GM19351 (cell line): ENCODE measurements around the gene MAMDC2.
"Not testable (repeated sequence)": the region's sequence is repeated elsewhere in the genome, so short reads cannot be mapped to it uniquely, and the experiment has no call there.

ENCODE experiments used
- ATAC-seq: cut with Tn5 transposase; IDR thresholded peaks from one replicate; pipeline ENCODE4 v1.9.1; 2021; ENCODE audit warnings: mild to moderate bottlenecking, moderate library complexity; ENCODE audit not compliant: unreplicated experiment

MAMDC2 gene

DNA sequence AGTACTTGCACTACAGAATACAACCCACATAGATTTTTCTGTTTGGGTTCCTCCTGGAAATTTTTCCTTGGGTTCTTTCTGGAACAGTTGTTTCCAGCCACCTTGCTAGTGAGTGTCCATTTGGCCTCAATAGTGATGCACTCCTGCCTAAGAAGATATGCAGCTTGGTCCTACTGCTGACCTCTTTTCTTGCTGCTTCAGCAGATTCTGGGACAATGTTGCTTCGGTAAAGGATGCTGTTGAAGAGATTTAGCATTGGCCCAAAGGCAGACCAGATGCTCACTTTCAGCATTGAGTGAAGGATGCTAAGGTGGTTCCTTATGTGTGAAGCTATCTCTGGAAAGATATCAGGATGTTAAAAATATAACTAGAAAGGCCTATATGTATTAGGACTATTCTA lies 128.9 kb downstream of the MAMDC2 start:
- ATAC-seq: no peak

DNA sequence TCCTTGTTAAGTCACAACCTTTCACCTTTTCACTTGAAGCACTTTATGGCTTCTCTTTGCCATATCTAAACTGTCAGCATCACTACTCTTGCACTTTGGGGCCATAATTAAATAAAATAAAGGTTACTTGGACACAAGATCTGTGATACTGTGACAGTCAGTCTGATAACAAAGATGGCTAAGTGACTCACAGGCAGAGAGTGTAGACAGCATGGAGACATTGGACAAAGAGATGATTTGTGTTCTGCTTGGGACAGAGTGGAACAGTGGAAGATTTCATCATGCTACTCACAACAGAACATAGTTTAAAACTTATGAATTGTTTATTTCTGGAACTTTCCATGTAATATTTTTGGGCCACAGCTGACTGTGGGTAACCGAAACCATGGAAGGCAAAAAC lies 133.5 kb downstream of the MAMDC2 start:
- ATAC-seq: no peak

DNA sequence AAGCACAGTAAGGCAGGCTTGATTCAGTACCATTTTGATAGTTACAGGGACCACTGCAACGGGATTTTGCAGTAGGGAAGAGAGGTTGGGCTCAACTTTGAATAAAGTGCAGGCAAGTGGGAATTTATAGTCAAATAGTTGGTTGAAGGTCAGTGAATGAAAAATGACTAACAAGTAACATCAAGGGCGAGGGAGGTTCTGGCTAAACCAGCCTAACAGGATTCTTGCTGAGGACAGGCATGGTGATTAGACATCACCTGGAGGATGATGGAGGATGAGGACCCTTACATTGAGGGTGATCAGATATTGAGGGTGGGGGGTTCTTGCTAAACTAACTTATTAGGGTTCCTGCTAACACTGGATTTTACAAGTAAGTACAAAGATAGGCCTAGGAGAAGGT lies 149.1 kb downstream of the MAMDC2 start:
- no peak for ATAC-seq

DNA sequence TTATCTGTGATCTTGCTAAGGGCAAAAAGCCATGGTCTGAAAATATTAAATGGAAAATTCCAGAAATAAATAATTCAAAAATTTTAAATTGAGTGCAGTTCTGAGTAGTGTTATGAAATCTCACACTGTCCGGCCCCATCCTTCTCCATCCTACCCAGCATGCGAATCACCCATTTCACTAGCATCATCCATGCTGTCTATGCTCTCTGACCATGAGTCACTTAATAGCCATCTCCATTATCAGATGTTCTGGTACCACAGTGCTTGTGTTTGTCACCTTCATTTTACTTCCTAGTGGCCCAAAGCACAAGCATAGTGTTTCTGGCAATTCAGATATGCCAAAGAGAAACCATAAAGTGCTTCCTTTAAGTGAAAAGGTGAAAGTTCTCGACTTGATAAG lies 151.8 kb downstream of the MAMDC2 start:
- no peak for ATAC-seq

DNA sequence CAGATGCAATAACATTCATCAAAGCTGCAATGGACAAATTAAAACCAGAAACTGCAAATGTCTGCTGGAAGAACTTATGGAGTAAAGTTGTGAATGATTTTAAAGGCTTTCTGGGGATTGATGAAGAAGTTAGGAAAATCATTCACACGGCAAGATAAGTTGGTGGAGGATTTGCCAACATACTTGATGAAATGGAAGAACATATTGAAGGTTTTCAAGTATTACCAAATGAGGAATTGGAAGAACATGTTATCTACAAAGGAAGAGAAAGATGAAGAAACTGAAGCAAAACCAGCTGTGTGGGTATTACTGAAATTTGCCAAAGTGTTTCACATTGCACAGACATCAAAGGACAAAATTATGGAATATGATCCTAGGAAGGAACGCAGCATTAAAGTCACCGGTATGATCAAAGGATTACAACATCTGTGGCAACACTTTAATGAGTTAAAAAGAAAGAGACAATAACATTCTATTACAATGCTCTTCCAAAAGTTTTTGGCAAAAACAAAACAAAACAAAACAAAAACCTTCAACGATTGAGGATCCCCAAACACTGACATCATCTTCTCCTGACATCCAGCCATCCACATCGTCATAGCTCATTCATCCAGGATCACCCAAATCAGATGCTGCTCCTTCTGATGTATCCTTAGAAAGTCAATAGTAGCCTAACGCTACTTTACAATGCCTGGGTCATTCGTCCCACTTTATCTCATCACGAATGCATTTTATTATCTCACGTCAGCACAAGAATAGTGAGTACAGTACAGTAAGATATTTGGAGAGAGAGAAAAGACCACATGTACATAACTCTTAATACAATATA lies 153.8 kb downstream of the MAMDC2 start:
- no peak for ATAC-seq

DNA sequence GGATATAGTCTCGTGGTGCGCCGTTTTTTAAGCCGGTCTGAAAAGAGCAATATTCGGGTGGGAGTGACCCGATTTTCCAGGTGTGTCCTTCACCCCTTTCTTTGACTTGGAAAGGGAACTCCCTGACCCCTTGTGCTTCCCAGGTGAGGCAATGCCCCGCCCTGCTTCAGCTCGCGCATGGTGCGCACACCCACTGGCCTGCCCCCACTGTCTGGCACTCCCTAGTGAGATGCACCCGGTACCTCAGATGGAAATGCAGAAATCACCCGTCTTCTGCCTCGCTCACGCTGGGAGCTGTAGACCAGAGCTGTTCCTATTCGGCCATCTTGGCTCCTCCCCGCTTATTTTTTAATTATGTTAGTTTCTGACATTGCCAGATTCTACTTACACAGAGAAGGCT lies 161.1 kb downstream of the MAMDC2 start:
- not testable (repeated sequence) for ATAC-seq

DNA sequence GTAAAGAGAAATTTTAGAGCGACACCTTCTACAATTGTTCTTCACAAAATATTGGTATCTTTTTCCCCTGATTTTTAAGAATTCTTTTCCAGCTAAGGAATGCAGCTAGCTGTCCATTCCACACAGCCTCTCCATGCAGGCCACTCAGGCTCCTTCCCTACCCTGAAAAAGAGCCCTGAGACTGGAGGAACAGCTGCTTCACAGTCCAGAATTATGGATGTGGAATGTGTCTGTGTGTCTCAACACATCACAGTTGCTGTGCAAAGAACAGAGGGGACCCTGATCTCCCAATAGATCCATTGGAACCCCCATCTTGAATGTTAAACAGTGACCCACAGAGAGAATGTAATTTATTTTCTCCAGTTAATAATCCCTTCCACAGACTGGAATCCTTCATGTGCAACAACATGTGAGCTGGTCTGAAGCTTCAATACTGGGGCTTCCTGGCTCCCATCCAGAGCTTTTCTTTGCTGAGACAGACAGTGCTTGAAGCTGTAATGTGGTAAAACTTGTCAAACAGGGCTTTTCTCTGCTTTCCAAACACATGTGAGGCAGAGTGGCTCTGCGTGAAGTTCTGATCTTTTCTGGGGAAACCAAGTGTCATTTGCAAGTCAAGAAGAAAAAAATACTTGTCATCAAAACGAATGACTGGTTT lies 161.8 kb downstream of the MAMDC2 start:
- ATAC-seq: no peak

DNA sequence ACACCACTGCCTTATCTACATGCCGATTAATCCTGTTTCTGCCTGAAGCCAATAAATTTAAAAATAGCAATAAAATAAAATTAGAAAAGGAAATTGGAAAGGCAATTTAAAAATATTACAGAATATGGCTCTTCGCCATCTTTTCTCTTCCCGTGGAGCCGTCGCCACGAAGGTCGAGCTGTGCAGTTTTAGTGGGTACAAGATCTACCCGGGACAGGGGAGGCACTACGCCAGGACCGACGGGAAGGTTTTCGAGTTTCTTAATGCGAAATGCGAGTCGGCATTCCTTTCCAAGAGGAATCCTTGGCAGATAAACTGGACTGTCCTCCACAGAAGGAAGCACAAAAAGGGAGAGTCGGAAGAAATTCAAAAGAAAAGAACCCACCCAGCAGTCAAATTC lies 173.4 kb downstream of the MAMDC2 start:
- ATAC-seq: no peak

DNA sequence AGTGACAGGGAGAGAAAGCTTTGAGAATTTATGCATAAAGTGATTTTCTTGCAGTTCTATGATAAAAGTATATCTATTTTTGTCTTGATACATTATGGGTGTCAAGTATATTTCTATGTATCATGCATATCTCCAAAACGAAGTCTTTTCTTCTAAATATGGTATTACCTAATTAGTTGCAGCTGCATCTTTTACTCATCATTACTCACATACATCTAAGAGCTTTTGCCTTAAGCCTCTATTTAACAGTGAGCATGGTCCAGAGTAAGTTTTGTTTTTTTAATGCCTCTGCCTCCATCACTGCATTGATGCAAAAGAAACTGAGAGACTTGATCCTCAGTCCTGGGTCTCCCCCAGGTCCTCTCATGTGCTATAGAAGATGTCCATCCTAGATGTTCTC lies 175.1 kb downstream of the MAMDC2 start:
- no peak for ATAC-seq

DNA sequence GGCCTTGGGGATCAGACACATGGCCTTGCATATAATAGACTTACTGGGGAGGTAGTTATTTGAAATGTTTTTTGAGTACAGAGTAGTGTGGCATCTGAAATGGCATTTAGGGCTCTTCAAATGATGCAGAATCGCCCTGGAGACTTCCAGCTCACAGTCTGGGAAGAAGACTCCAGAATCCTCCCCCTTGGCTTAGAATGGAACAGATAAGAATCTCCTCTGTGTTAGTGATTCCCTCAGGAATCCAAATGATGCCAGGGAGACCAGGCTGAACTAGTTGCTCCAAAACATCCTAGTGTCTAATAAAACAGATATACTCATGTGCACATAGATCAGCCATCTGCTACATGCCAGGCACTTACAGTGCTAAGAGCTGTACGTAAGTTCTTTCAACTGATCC lies 176.6 kb downstream of the MAMDC2 start:
- ATAC-seq: no peak

DNA sequence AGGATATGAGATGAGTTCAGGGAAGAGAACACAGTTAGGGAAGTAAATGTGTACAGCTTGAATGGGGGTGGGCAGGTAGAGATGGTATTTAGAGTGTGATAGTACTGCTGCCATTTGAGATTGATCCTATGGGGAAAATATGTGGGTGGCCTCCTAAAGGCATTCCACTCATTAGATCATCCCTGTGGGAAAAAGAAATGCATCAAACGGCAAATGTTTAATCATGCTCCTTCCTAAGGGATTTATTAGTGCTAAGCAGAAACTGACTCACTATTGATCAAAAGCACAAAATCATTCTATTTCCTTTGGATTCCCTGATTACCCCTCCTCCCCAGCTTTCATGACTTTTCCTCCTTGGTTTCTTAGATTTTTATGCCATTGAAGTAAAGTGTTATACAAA lies 178.7 kb downstream of the MAMDC2 start:
- no peak for ATAC-seq

DNA sequence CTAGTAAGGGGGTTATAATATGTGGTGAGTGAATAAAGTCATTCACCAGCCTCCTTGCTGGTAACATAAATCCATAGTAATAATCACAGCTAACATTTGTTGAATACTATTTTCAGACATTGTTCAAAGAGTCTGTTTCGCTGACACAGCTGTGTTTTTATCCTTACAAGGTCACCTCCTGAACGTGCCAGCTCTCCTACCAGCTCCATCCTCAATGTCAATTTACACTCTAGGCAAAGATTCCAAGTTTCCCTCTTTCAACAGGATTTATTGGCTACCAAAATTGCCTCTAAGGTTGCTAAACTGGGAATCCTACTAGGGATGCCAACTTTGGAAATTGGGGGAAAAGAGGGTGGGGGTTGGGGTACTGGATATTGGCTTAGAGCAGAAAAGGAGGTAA lies 184.5 kb downstream of the MAMDC2 start:
- no peak for ATAC-seq

DNA sequence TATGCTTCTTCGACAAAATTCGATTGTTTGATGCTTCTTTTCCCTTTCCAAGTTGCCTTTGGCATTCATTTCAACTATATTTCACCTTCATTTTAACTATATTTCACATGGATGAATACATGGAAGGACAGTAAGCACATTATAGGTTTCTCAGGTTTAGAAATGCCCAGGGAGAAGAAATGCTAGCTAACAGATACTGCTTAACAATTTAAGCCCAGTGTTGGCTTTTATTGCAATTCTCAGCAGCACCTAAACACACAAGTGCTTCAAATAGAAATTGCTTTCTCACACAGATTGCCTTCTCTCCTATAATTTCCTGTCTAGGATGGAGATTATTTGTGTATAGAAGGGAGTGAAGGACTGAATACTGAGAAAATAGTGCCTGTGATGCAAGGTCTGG lies 185.0 kb downstream of the MAMDC2 start:
- no peak for ATAC-seq

DNA sequence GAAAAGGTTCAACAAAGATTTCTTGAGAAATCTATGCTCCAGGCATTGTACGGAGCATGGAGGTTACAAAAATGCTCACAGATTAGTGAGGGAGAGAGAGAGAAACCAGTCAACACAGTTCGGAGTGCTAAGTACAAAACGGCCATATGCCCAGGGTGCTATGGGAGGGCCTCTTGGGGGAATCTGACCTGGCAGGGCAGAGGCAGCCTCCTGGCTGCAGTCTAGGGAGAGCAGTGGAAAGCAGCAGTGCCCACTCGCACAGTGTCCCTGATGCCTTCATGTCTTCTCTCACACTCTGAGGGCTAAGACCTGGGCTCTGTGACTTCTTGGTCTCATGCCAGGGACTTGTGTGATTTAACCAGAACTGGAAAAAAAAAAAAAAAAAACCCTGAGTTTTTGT lies 185.4 kb downstream of the MAMDC2 start:
- no peak for ATAC-seq

DNA sequence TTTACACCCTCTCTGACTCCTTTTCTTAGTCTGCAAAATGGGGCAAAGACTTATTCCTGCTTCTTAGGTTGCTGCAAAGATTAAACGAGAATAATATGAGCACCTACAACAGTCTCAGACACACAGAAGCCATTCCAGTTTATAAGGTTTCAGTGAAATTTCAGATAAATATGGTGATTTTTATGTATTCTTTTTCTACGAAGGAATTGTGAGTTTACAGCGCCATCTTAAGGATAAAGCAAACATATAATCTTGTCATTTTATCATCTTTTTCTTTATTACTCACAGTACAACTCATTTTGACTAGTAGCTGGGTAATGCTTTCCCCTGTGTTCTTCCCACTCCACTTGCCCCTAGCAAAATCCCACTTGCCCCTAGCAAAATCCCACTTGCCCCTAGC lies 185.9 kb downstream of the MAMDC2 start:
- ATAC-seq: no peak

DNA sequence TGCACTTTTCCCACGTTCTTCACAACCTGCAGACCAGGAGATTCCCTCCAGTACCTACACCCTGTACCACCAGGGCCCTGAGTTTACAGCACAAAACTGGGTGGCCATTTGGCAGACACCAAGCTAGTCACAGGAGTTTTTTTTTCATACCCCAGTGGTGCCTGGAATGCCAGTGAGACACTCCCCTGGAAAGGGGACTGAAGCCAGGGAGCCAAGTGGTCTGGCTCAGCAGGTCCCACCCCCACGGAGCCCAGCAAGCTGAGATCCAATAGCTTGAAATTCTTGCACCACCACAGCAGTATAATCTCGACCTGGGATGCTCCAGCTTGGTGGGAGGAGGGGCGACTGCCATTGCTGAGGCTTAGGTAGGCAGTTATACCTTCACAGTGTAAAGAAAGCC lies 188.8 kb downstream of the MAMDC2 start:
- no peak for ATAC-seq

DNA sequence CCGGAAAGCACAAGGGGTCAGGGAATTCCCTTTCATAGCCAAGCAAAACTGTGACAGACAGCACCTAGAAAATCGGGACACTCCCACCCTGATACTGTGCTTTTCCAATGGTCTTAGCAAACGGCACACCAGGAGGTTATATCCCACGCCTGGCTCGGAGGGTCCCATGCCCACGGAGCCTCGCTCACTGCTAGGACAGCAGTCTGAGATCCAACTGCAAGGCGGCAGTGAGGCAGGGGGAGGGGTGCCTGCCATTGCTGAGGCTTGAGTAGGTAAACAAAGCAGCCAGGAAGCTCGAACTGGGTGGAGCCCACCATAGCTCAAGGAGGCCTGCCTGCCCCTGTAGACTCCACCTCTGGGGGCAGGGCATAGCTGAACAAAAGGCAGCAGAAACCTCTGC lies 190.6 kb downstream of the MAMDC2 start:
- ATAC-seq: not testable (repeated sequence)

DNA sequence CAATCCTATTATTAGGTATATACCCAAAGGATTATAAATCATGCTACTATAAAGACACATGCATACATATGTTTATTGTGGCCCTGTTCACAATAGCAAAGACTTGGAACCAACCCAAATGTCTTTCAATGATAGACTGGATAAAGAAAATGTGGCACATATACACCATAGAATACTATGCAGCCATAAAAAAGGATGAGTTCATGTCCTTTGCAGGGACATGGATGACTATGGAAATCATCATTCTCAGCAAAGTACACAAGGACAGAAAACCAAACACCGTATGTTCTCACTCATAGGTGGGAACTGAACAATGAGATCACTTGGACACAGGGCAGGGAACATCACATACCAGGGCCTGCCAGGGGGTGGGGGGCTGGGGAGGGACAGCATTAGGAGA lies 202.3 kb downstream of the MAMDC2 start:
- ATAC-seq: not testable (repeated sequence)

DNA sequence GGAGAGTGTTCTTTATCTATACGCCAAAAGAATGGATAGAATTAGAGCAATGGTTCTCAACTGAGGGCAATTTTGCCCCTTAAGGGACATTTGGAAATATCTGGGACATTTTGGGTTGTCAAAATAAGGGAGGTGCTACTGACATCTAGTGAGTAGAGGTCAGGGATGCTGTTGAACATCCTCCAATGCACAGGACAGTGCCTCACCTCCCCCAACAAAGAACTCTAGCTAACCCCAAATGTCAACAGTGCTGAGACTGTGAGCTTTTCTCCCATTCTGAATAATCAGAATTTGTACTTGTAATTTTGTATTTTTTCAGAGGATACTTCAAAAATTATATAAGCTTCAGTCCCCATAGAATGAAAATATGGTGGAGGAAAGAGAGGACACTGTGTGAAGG lies 206.6 kb downstream of the MAMDC2 start:
- no peak for ATAC-seq

DNA sequence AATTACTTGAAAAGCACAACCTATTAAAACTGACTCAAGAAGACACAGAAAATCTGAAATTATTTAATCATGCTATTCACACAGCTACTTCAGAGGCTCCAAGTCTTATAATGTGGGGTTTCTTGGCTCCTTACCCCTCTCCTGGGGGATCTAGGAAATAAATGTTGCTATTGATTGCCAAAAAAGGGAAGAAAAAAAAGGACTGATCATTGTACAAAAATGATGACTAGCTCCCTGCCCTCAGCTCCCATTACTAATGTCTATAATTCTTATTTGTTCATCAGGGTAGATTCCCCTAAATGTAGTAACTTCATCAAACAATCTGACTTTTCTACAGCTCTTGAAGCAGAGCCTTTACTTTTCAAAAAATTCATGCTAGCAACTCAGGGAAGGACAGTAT lies 211.8 kb downstream of the MAMDC2 start:
- ATAC-seq: no peak

DNA sequence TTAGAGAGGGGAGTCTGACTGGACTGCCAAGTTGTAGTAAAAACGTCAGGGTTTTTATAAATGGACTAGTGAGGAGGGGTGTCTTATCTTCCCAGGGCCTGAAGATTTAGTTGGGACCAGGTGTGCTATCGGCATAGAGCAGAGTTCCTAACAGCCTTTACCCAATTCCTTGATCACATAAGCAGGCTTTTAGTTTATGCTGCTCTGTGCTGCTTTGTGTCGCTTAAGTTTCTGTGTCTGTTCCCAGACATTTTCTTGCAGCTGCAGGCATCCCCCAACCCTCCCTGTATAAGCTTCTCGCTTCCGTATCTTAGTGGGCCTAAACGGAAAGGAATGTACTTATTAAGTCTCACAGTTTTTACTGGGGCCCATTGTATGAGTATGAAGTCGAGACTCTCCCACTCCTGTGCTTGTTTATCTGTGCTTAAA lies 212.5 kb downstream of the MAMDC2 start:
- no peak for ATAC-seq

DNA sequence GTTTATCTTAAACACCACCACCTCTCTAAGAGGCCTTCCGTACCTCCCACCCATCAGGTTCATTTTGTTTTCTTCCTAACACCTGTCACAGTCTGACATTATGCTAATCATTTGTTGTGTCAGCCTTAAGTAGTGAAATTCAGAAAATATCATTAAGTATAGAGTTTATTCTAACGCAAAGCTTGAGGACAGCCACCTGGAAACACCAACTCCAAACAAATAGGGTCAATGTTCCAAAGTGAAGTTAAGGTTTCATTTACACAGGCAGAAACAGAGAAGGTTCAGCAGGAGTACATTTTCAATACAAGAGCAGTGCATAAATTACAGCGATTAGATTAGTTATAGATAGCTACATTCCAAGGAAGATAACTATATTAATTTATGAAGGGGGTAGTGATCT lies 213.9 kb downstream of the MAMDC2 start:
- ATAC-seq: no peak
